HG03196 (cell line): ENCODE measurements around the gene SECISBP2L.
"Not testable (repeated sequence)": the region's sequence is repeated elsewhere in the genome, so short reads cannot be mapped to it uniquely, and the experiment has no call there.

Source experiments
- ATAC-seq: cut with Tn5 transposase; IDR thresholded peaks from one replicate; pipeline ENCODE4 v1.9.1; 2021; ENCODE audit not compliant: unreplicated experiment

The SECISBP2L gene

GRCh38 chr15:49046220-49047102 lies at the start of gene SECISBP2L:
Gene SECISBP2L, minus strand, starts transcription at chr15:49046446. Its CDS starts 147 bp downstream, at chr15:49046299.
- peak; percentile 91 for ATAC-seq

GRCh38 chr15:49094923-49095322 lies 48.7 kb upstream of the SECISBP2L start:
- no peak for ATAC-seq

- ATAC-seq: no peak
Observed at GRCh38 chr15:49093252-49094105, 47.2 kb upstream of the SECISBP2L start.

- ATAC-seq: no peak
Observed at GRCh38 chr15:49088996-49089395, 42.8 kb upstream of the SECISBP2L start.

GRCh38 chr15:49085696-49086459 lies 39.6 kb upstream of the SECISBP2L start:
- no peak for ATAC-seq

GRCh38 chr15:49084285-49084570 lies 38.0 kb upstream of the SECISBP2L start:
- ATAC-seq: no peak

GRCh38 chr15:49083401-49084284 lies 37.4 kb upstream of the SECISBP2L start:
- ATAC-seq: no peak

GRCh38 chr15:49082960-49083359 lies 36.7 kb upstream of the SECISBP2L start:
- no peak for ATAC-seq

- ATAC-seq: no peak
Observed at GRCh38 chr15:49079340-49080039, 33.2 kb upstream of the SECISBP2L start.

- no peak for ATAC-seq
Observed at GRCh38 chr15:49075881-49076280, 29.6 kb upstream of the SECISBP2L start.

GRCh38 chr15:49074589-49075287 lies 28.5 kb upstream of the SECISBP2L start:
- not testable (repeated sequence) for ATAC-seq

GRCh38 chr15:49066372-49066771 lies 20.1 kb upstream of the SECISBP2L start:
- ATAC-seq: no peak

GRCh38 chr15:49064884-49065283 lies 18.6 kb upstream of the SECISBP2L start:
- no peak for ATAC-seq

- ATAC-seq: no peak
Observed at GRCh38 chr15:49064281-49064653, 18.0 kb upstream of the SECISBP2L start.

- ATAC-seq: no peak
Observed at GRCh38 chr15:49063402-49064280, 17.4 kb upstream of the SECISBP2L start.

- no peak for ATAC-seq
Observed at GRCh38 chr15:49062900-49063299, 16.7 kb upstream of the SECISBP2L start.

- ATAC-seq: no peak
Observed at GRCh38 chr15:49060710-49061495, 14.7 kb upstream of the SECISBP2L start.
